ENCODE data around the gene GSE1.
A peak's percentile ranks its signal among the peaks of the same experiment; 100 is the strongest.

Gene GSE1

DNA sequence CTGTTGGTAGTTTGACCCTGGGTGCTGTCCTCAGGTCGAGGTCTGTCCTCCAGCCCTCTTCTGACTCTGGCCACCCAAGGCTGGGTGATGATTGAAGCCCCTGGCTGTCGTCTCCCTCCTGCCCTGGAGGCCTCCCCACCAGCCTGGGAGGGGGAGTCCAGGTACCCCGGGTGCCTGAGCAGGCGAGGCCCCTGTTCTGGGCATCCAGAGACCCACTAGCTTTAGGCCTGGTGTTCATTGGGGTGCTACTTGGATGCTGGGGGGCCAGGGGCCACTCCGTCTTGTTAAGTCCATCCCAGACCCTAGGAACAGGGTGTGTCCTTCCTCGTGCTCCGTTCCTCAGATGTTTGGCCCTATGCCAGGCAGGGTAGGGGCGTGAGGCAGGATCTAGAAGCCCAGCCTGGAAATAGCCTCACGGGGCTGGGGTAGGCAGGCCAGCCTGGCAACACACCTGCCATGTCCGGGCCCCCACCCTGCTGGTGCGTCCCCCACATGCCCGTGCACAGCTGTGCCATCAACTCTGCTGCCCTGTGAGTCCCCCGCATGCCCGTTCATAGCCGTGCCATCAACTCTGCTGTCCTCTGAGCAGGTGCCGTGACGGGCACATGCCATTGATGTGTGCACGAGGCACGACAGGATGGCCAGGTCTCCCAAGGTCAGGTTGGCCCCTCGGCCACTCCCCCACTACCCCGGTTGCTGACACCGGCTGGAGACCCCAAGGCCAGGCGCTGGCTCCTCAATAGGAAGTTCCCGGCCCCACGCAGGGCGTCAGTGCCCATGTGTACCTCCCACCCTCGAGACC lies 38.7 kb downstream of the GSE1 start:
- peak overlapping the region in 1 of 2 donors; percentile 33 for H3K9ac ChIP-seq (ENCODE audit: low read length in 2 of 2)
- no peaks in the 10 kb centered on the region for H3K27me3 ChIP-seq (ENCODE audit: control insufficient read depth in 1 of 2, insufficient read depth in 2 of 2, low read length in 2 of 2)
- H3K4me1 ChIP-seq (ENCODE audit: control insufficient read depth, insufficient read depth, low read length), result peaks cover 32% of the 10 kb centered on the region
- no peak overlapping the region for H3K4me3 ChIP-seq (ENCODE audit: low read length in 2 of 2)
- H3K27ac ChIP-seq (ENCODE audit: low read length), result peak overlapping the region; percentile 85
- no peaks in the 10 kb centered on the region for H3K9me3 ChIP-seq (ENCODE audit: control insufficient read depth in 2 of 2, low read length in 2 of 2)
- peaks cover 14 to 19% of the 10 kb centered on the region in 2 donors for H3K36me3 ChIP-seq (ENCODE audit: control insufficient read depth in 2 of 2, insufficient read depth in 2 of 2, low read length in 2 of 2)

DNA sequence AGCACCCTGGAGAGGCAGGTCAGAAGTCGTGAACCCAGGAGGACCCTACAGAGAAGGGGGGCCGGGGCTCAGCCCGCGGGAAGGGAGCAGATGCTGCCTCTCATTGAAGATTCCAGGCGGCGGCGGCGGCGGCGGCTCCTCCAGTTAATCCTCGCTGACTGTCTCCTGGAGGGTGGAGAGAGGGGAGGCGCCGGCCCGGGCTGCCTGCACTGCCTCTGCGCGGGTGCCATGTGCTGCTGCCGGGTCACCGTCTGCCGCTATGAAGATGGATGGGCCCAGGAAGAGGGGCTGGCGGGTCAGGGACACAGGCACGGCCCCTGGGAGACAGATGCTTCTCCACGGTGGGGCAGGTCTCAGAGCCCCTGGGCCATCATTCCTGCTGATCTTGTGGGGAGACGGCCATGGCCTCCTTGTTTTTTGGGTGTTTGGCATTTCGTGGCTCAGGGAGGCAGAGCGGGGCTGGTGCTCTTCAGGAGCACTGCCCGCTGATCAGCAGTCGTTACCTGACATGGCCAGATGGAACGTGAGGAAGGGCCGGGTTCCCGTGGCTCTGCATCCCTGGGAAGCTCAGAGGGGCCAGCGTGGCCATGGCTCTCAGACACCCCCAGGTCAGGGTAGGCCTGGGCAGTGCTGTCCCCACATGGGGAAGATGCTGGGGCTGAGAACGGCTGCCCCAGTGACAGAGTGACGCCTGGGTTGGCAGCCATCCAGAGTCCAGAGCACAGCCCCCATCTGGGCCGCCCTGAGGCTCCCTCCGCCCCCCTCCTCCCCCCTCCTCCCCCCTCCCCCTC lies 39.5 kb downstream of the GSE1 start:
- Histone ChIP-seq H3K27me3 (ENCODE audit: control insufficient read depth in 1 of 2, insufficient read depth in 2 of 2, low read length in 2 of 2) (no peaks in the 10 kb centered on the region), H3K4me1 (ENCODE audit: control insufficient read depth, insufficient read depth, low read length) (peaks cover 32% of the 10 kb centered on the region), H3K9ac (ENCODE audit: low read length in 2 of 2) (no peak overlapping the region), H3K9me3 (ENCODE audit: control insufficient read depth in 2 of 2, low read length in 2 of 2) (no peaks in the 10 kb centered on the region), H3K36me3 (ENCODE audit: control insufficient read depth in 2 of 2, insufficient read depth in 2 of 2, low read length in 2 of 2) (peaks cover 16 to 24% of the 10 kb centered on the region in 2 donors), H3K4me3 (ENCODE audit: low read length in 2 of 2) (peak overlapping the region in 1 of 2 donors; percentile 35), H3K27ac (ENCODE audit: low read length) (peak overlapping the region; percentile 85)

DNA sequence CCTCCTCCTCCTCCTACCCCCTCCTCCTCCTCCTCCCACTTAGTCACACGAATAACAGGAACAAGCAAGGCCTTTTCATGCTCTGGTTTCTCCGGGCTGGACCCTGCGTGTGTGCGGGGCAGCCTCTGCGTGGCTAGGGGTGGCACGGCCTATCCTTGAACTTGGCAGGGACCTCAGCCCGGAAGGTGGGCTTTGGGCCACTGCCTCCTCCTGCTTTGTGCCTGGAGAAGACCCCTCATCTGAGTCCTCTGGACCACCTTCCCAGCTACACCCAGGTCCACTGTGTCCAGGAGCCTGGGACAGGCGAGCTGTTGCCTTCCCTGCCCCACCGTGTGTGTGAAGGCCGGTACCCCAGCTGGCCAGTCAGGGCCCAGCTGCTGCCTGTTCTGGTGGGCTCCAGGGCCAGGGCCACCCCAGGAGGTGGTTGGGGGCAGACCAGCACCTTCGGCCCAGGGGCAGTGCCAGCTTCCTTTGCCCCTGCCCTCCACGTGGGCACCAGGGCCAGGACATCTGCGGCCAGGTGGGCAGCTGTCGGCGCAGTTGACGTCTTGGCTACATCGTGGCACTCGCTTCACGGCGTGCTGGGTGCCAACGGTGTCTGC lies 40.3 kb downstream of the GSE1 start:
- H3K9ac ChIP-seq (ENCODE audit: low read length in 2 of 2), result peak overlapping the region in 1 of 2 donors; percentile 21
- no peak overlapping the region for H3K4me3 ChIP-seq (ENCODE audit: low read length in 2 of 2)
- H3K9me3 ChIP-seq (ENCODE audit: control insufficient read depth in 2 of 2, low read length in 2 of 2), result no peaks in the 10 kb centered on the region
- no peaks in the 10 kb centered on the region for H3K27me3 ChIP-seq (ENCODE audit: control insufficient read depth in 1 of 2, insufficient read depth in 2 of 2, low read length in 2 of 2)
- H3K27ac ChIP-seq (ENCODE audit: low read length), result peak overlapping the region; percentile 76
- H3K36me3 ChIP-seq (ENCODE audit: control insufficient read depth in 2 of 2, insufficient read depth in 2 of 2, low read length in 2 of 2), result peaks cover 24 to 29% of the 10 kb centered on the region in 2 donors
- H3K4me1 ChIP-seq (ENCODE audit: control insufficient read depth, insufficient read depth, low read length), result peaks cover 32% of the 10 kb centered on the region

DNA sequence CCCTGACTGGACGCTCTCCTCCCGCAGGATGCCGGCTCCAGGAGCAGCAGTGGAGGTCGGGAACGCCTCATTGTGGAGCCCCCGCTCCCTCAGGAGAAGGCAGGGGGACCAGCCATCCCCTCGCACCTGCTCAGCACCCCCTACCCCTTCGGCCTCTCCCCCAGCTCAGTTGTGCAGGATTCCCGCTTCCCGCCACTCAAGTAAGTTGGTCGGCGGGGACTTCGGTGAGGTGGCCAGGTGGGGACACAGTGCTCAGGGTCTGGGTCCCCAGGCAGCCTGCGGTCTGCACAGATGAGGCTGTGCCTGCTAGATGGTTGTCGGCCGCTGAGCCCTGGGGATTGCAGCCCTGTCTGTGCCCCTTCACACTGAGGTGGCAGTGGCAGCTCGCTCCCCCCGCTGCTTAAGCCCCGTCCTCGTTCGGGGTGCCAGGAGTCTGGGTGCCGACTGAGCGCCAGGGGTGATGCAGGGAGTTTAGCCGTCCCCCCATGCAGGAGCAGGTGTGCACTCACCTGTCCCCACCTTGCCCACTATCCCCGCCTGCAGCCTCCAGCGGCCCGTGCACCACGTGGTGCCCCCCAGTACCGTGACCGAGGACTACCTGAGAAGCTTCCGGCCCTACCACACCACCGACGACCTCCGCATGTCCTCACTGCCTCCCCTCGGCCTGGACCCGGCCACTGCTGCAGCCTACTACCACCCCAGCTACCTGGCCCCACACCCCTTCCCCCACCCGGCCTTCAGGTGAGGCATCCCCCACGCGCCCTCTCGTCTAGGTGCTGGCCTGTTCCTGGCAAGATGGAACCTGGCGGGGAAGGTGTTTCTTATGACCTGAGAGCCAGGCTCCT lies 41.4 kb downstream of the GSE1 start:
- peaks cover 32 to 37% of the 10 kb centered on the region in 2 donors for H3K36me3 ChIP-seq (ENCODE audit: control insufficient read depth in 2 of 2, insufficient read depth in 2 of 2, low read length in 2 of 2)
- H3K4me1 ChIP-seq (ENCODE audit: control insufficient read depth, insufficient read depth, low read length), result peaks cover 32% of the 10 kb centered on the region
- H3K27me3 ChIP-seq (ENCODE audit: control insufficient read depth in 1 of 2, insufficient read depth in 2 of 2, low read length in 2 of 2), result no peaks in the 10 kb centered on the region

DNA sequence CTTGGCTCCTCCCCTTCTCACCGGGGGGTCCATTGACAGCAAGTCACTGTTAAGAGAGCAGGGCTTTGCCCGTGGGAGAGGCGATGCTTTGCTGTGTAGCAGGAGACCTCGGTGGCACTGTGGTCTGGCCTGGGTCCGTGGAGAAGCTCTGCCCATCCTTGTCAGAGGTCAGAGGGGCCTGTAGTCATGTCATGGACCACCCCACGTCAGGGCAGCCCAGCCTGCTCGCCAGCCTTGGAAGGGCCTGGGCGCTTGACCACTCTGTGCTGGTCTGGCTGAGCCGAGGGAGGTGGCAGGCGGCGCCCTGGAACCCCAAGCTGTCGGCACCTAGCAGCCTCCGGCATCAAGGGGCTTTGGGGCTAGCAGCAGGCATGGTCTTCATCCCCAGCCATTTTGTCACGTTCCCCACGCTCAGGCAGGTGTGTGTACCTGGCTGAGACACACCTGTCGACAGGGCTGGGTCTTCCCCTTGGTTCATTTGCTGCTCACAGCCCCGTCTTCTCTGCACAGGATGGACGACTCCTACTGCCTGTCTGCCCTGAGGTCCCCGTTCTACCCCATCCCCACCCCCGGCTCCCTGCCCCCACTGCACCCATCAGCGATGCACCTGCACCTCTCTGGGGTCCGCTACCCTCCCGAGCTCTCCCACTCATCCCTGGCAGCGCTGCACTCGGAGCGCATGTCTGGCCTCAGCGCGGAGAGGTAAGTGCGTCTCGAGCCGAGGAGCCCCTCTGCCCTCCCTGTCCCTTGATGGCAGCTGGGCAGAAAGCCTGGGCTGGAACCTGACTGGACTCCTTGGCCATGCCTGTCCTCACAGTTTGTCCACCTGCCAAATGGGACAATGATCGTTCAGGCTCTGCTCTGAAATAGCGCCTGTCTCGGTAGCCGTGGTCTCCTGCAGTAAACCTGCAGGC lies 42.4 kb downstream of the GSE1 start:
- Histone ChIP-seq H3K27ac (ENCODE audit: low read length) (no peak overlapping the region), H3K4me1 (ENCODE audit: control insufficient read depth, insufficient read depth, low read length) (peaks cover 34% of the 10 kb centered on the region), H3K9me3 (ENCODE audit: control insufficient read depth in 2 of 2, low read length in 2 of 2) (no peaks in the 10 kb centered on the region), H3K27me3 (ENCODE audit: control insufficient read depth in 1 of 2, insufficient read depth in 2 of 2, low read length in 2 of 2) (no peaks in the 10 kb centered on the region), H3K36me3 (ENCODE audit: control insufficient read depth in 2 of 2, insufficient read depth in 2 of 2, low read length in 2 of 2) (peaks cover 32 to 40% of the 10 kb centered on the region in 2 donors), H3K9ac (ENCODE audit: low read length in 2 of 2) (no peak overlapping the region), H3K4me3 (ENCODE audit: low read length in 2 of 2) (no peak overlapping the region)

More for the DNA sequence above, 41.4 kb downstream of the GSE1 start:
- H3K9ac ChIP-seq (ENCODE audit: low read length in 2 of 2), result no peak overlapping the region
- H3K27ac ChIP-seq (ENCODE audit: low read length), result no peak overlapping the region
- H3K4me3 ChIP-seq (ENCODE audit: low read length in 2 of 2), result no peak overlapping the region
- H3K9me3 ChIP-seq (ENCODE audit: control insufficient read depth in 2 of 2, low read length in 2 of 2), result no peaks in the 10 kb centered on the region

DNA sequence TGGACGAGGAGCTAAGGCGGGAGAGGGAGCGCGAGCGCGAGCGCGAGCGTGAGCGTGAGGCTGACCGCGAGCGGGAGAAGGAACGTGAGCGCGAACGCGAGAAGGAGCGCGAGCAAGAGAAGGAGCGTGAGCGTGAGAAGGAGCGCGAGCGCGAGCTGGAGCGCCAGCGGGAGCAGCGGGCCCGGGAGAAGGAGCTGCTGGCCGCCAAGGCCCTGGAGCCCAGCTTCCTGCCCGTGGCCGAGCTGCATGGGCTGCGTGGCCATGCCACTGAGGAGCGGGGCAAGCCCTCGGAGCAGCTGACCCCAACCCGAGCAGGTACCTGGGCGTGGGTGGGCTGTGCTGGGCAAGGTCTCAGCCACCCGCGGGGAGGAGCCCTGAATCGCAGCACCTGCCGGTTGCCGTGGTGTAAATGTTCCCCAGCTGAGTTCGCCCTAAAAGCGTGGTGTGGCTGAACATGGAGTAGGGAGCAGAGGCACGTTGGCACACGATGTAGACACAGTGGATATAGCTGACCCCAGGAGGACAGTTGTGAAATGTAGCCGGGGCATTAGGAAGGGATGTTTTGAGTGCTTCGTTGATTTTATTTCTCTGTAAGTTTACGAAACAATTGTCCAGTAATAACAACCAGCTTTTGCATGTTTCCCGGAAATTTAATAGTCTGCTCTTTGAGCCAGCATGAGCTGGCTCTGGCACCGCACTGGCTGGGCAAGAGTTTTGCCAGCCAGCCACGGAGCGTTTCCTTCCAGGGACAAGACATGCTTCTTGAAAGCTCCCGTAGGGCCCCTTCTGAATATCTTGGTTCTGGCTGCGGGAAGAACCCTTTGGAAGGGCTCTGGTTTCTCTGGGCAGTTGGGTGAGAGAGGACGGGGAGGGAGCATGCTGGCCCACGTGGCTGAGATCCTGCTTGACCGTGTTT lies 43.5 kb downstream of the GSE1 start:
- Histone ChIP-seq H3K36me3 (ENCODE audit: control insufficient read depth in 2 of 2, insufficient read depth in 2 of 2, low read length in 2 of 2) (peaks cover 32 to 42% of the 10 kb centered on the region in 2 donors), H3K9ac (ENCODE audit: low read length in 2 of 2) (no peak overlapping the region), H3K9me3 (ENCODE audit: control insufficient read depth in 2 of 2, low read length in 2 of 2) (no peaks in the 10 kb centered on the region), H3K4me3 (ENCODE audit: low read length in 2 of 2) (no peak overlapping the region), H3K27ac (ENCODE audit: low read length) (no peak overlapping the region), H3K27me3 (ENCODE audit: control insufficient read depth in 1 of 2, insufficient read depth in 2 of 2, low read length in 2 of 2) (no peaks in the 10 kb centered on the region), H3K4me1 (ENCODE audit: control insufficient read depth, insufficient read depth, low read length) (peaks cover 27% of the 10 kb centered on the region)

DNA sequence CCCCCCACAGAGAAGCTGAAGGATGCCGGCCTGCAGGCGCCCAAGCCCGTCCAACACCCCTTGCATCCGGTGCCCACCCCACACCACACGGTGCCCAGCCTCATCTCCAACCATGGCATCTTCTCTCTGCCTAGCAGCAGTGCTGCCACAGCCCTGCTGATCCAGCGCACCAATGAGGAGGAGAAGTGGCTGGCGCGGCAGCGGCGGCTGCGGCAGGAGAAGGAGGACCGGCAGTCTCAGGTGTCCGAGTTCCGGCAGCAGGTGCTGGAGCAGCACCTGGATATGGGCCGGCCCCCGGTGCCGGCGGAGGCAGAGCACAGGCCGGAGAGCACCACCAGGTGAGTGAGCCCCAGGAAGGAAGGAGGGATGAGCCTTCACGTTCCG lies 44.1 kb downstream of the GSE1 start:
- H3K27ac ChIP-seq (ENCODE audit: low read length), result no peak overlapping the region
- no peak overlapping the region for H3K4me3 ChIP-seq (ENCODE audit: low read length in 2 of 2)
- H3K9me3 ChIP-seq (ENCODE audit: control insufficient read depth in 2 of 2, low read length in 2 of 2), result no peaks in the 10 kb centered on the region

DNA sequence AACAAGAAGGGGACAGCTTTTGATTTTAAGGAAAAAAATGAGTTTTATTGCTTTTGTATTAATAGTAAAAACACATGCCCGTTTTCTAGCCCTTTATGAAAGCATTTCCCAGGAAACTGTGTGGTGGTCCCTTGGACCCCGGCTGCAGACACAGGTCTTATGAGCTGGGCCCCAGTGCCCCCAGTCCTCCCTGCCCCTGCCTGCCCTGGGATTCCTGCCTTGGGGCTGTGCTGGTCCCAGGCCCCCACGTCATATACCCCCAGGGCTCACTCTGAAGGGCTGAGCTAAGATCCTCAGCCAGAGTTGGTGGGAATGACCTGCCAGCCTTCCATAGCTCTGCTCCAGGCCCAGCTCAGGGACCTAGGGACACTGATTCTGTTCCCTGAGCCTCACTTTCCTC lies 44.9 kb downstream of the GSE1 start:
- H3K36me3 ChIP-seq (ENCODE audit: control insufficient read depth in 2 of 2, insufficient read depth in 2 of 2, low read length in 2 of 2), result peaks cover 42 to 51% of the 10 kb centered on the region in 2 donors
- H3K4me1 ChIP-seq (ENCODE audit: control insufficient read depth, insufficient read depth, low read length), result peaks cover 14% of the 10 kb centered on the region
- no peak overlapping the region for H3K4me3 ChIP-seq (ENCODE audit: low read length in 2 of 2)
- no peak overlapping the region for H3K27ac ChIP-seq (ENCODE audit: low read length)
- no peak overlapping the region for H3K9ac ChIP-seq (ENCODE audit: low read length in 2 of 2)
- no peaks in the 10 kb centered on the region for H3K27me3 ChIP-seq (ENCODE audit: control insufficient read depth in 1 of 2, insufficient read depth in 2 of 2, low read length in 2 of 2)
- H3K9me3 ChIP-seq (ENCODE audit: control insufficient read depth in 2 of 2, low read length in 2 of 2), result no peaks in the 10 kb centered on the region

More for the DNA sequence above, 44.1 kb downstream of the GSE1 start:
- Histone ChIP-seq H3K36me3 (ENCODE audit: control insufficient read depth in 2 of 2, insufficient read depth in 2 of 2, low read length in 2 of 2) (peaks cover 34 to 45% of the 10 kb centered on the region in 2 donors), H3K4me1 (ENCODE audit: control insufficient read depth, insufficient read depth, low read length) (peaks cover 21% of the 10 kb centered on the region), H3K27me3 (ENCODE audit: control insufficient read depth in 1 of 2, insufficient read depth in 2 of 2, low read length in 2 of 2) (no peaks in the 10 kb centered on the region), H3K9ac (ENCODE audit: low read length in 2 of 2) (no peak overlapping the region)
